ENCODE data around the gene OASL. TPM values are rescaled to one million over a fixed set of nuclear protein-coding genes. Genes with fewer than 3 reads are reported as not detected.

Gene OASL, protein sequence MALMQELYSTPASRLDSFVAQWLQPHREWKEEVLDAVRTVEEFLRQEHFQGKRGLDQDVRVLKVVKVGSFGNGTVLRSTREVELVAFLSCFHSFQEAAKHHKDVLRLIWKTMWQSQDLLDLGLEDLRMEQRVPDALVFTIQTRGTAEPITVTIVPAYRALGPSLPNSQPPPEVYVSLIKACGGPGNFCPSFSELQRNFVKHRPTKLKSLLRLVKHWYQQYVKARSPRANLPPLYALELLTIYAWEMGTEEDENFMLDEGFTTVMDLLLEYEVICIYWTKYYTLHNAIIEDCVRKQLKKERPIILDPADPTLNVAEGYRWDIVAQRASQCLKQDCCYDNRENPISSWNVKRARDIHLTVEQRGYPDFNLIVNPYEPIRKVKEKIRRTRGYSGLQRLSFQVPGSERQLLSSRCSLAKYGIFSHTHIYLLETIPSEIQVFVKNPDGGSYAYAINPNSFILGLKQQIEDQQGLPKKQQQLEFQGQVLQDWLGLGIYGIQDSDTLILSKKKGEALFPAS
- total RNA-seq (2021): not detected in 2 replicates
- long read RNA-seq: 0 reads

DNA sequence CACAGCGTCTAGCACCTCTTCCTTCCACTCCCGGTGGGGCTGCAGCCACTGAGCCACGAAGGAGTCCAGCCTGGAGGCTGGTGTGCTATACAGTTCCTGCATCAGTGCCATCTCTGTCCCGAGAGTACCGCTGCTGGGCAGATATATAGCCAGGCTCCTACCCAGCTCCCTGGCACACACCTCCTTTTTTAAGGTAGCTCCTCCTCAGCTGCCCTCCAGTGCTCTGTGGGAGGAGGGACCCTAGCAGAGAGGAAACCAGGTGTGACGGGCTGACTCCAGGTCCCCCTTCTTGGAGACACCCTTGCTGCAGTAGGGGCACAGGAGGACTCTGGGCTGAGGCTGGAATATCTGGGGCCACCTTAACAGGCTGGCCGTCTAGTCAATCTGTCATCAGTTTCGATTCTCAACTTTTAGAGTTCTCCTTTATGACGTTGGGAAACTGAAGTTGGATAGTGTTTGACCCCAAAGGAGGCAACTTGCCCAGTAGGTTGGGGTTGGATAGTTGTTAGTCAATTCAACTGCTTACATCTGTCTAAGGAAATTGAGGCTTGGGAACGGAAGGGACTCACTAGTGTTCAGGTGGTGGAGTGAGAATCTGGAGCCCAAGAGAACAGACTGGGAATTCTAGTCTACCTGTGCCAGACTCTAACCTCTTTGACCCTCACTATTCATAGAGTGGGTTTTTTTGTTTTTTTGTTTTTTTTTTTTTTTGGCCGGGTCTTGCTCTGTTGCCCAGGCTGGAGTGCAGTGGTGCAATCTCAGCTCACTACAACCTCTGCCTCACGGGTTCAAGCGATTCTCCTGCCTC is at the start of gene OASL:
Gene OASL (minus strand): TSS at position 386 of the 808 bp plus-strand sequence. CDS start 275 bp downstream, at position 111.
- Histone ChIP-seq H2BK12ac (ENCODE audit: insufficient read length, low read depth, low read length) (no peak within 1 kb of the TSS), H3K27me3 (ENCODE audit: insufficient read depth, low read length) (no peaks in the 10 kb centered on the region), H2BK15ac (ENCODE audit: low read depth, low read length) (0 out of 2 replicates have a peak within 1 kb of the TSS, but pooled peaks have one; percentile 49), H4K91ac (ENCODE audit: insufficient read length, low read depth, low read length) (no peak within 1 kb of the TSS), H4K5ac (ENCODE audit: insufficient read length, low read depth, low read length) (no peak within 1 kb of the TSS), H3K4me2 (ENCODE audit: insufficient read depth, insufficient read length, low read length) (no peak within 1 kb of the TSS), H3K23me2 (ENCODE audit: insufficient read length, low read depth, low read length, poor library complexity, severe bottlenecking) (no peaks in the 10 kb centered on the region), H2AFZ (ENCODE audit: low read length) (no peak within 1 kb of the TSS), H3K4ac (ENCODE audit: low read depth, low read length) (no peak within 1 kb of the TSS), H4K20me1 (ENCODE audit: control insufficient read depth, insufficient read depth, insufficient read length) (no peaks in the 10 kb centered on the region), H3K14ac (ENCODE audit: insufficient read depth, low read length) (peak within 1 kb of the TSS; percentile 29; the same call in 1 of the 2 replicates), H3K23ac (ENCODE audit: insufficient read length, low read depth, low read length) (no peak within 1 kb of the TSS), H2BK5ac (ENCODE audit: insufficient read length, low read length) (no peak within 1 kb of the TSS), H3T11ph (ENCODE audit: low read length) (no peak within 1 kb of the TSS), H3K18ac (ENCODE audit: insufficient read length, low read depth, low read length) (peak within 1 kb of the TSS; percentile 65), H4K8ac (replicated peaks; ENCODE audit: insufficient read length, low read depth, low read length) (no peak within 1 kb of the TSS), H3K9ac (ENCODE audit: extremely low read depth, insufficient read length, low read length) (no peak within 1 kb of the TSS), H2AK5ac (ENCODE audit: insufficient read length, low read length) (no peak within 1 kb of the TSS), H3K79me2 (ENCODE audit: insufficient read depth, low read length) (no peaks in the 10 kb centered on the region), H2BK120ac (ENCODE audit: low read depth, low read length, poor library complexity, severe bottlenecking) (no peak within 1 kb of the TSS), H2BK20ac (ENCODE audit: low read depth, low read length, poor library complexity, severe bottlenecking) (no peak within 1 kb of the TSS), H3K4me1 (ENCODE audit: insufficient read depth, low read length) (no peaks in the 10 kb centered on the region), H3K9me3 (ENCODE audit: control insufficient read depth, low read depth, low read length) (no peaks in the 10 kb centered on the region), H3K27ac (ENCODE audit: insufficient read length, low read depth, low read length) (no peak within 1 kb of the TSS), H3K56ac (ENCODE audit: insufficient read length, low read depth, low read length) (no peak within 1 kb of the TSS), H3K79me1 (ENCODE audit: insufficient read depth, low read depth, low read length, poor library complexity, severe bottlenecking) (no peaks in the 10 kb centered on the region)
- no CpG with 5 or more reads among the region's 13 CpGs for WGBS (ENCODE audit: extremely low coverage, insufficient read length, low lambda C conversion rate)
- Mint-ChIP-seq H3K36me3 (ENCODE audit: insufficient read depth in 1 of 3, low read depth in 3 of 3) (no peaks in the 10 kb centered on the region), H3K9me3 (no peaks in the 10 kb centered on the region; a peak in 1 of 5 replicates), H3K4me1 (peaks cover 3 to 5% of the 10 kb centered on the region in 2 experiments; a peak in 1 of 4 replicates), H3K27me3 (ENCODE audit: low read depth) (peaks cover 17% of the 10 kb centered on the region), H3K4me3 (no peak within 1 kb of the TSS), H3K27ac (peak within 1 kb of the TSS in 1 of 3 experiments; percentile 68; a peak in 2 of 7 replicates)
- no peak for TF ChIP-seq CTCF (conservative IDR thresholded peaks at IDR 0.05)
- no peak for DNase-seq

Data from H9 (cell line).